IMR-90 (cell line): ENCODE measurements around the gene DDX24. TPM values are rescaled to one million over a fixed set of nuclear protein-coding genes. Genes with fewer than 3 reads are reported as not detected.

ENCODE experiments used
- ATAC-seq: fragments of 200-7000 bp; cut with Tn5 transposase; 2 replicates; pipeline ENCODE4 v1.9.1; 2020; ENCODE audit warnings: low read depth, mild to moderate bottlenecking, moderate library complexity
- BruUV-seq: library from RNA; stranded (reverse); fragments of 400-500 nt; replicated peaks from 2 replicates; lab custom pipeline; 2021; lab: Mats Ljungman, UMichigan
- CTCF ChIA-PET: fragments of 300-600 bp; formaldehyde crosslinking; extraction: SDS; loops from one replicate; lab custom pipeline; 2021; ENCODE audit warnings: antibody characterized with exemption; lab: Yijun Ruan, JAX
- POLR2A ChIA-PET: fragments of 300-600 bp; sonication (Branson Sonifier 250); formaldehyde crosslinking; loops from one replicate; lab custom pipeline; 2022; ENCODE audit warnings: antibody characterized with exemption; ENCODE audit not compliant: unreplicated experiment; lab: Charles Lee
- DNase-seq: peaks from one replicate; pipeline ENCODE4 v3.0.0; 2013
- H2AFZ ChIP-seq: replicated peaks from 2 replicates; pipeline ENCODE3; 2013; ENCODE audit warnings: low read length, mild to moderate bottlenecking; ENCODE audit not compliant: poor library complexity
- H2AK5ac ChIP-seq: 2 replicates; pipeline ENCODE4 v1.6.1; 2013; ENCODE audit warnings: low read depth, low read length, inconsistent platforms
- H2AK9ac ChIP-seq: replicated peaks from 2 replicates; pipeline ENCODE3; 2013; ENCODE audit warnings: mild to moderate bottlenecking, low read depth, low read length, moderate library complexity; ENCODE audit not compliant: poor library complexity
- H2BK120ac ChIP-seq: 2 replicates; pipeline ENCODE4 v1.6.1; 2013; ENCODE audit warnings: low read depth, low read length, inconsistent platforms
- H2BK15ac ChIP-seq: 3 replicates; pipeline ENCODE4 v1.6.1; 2013; ENCODE audit warnings: low read depth, low read length, inconsistent platforms
- H2BK20ac ChIP-seq: 2 replicates; pipeline ENCODE4 v1.6.1; 2013; ENCODE audit warnings: low read depth, mild to moderate bottlenecking, inconsistent platforms, low read length, moderate library complexity
- H2BK5ac ChIP-seq: 2 replicates; pipeline ENCODE4 v1.6.1; 2013; ENCODE audit warnings: mild to moderate bottlenecking, low read depth, low read length, inconsistent platforms; ENCODE audit not compliant: poor library complexity, severe bottlenecking
- H3K14ac ChIP-seq: replicated peaks from 2 replicates; pipeline ENCODE4 v1.6.1; 2013; ENCODE audit warnings: low read depth, low read length, inconsistent platforms
- H3K18ac ChIP-seq: 2 replicates; pipeline ENCODE4 v1.6.1; 2013; ENCODE audit warnings: low read depth, low read length, control low read depth
- H3K23ac ChIP-seq: 2 replicates; pipeline ENCODE4 v1.6.1; 2013; ENCODE audit warnings: low read depth, low read length, inconsistent platforms
- H3K27ac ChIP-seq: 2 replicates; pipeline ENCODE4 v1.5.1; 2013; ENCODE audit warnings: mild to moderate bottlenecking, control low read depth, low read length; ENCODE audit not compliant: insufficient read depth
- H3K27me3 ChIP-seq: 2 replicates; pipeline ENCODE4 v1.6.1; 2013; ENCODE audit warnings: low read length; ENCODE audit not compliant: control insufficient read depth, insufficient read depth
- H3K36me3 ChIP-seq: 2 replicates; pipeline ENCODE4 v1.6.1; 2013; ENCODE audit warnings: low read length, mixed read lengths; ENCODE audit not compliant: control insufficient read depth, insufficient read depth
- H3K4ac ChIP-seq: 2 replicates; pipeline ENCODE4 v1.6.1; 2013; ENCODE audit warnings: low read depth, low read length, inconsistent platforms
- H3K4me1 ChIP-seq: 2 replicates; pipeline ENCODE4 v1.6.1; 2013; ENCODE audit warnings: low read length, mixed read lengths; ENCODE audit not compliant: control insufficient read depth, insufficient read depth
- H3K4me2 ChIP-seq: 2 replicates; pipeline ENCODE4 v1.6.1; 2013; ENCODE audit warnings: low read depth, mild to moderate bottlenecking, control low read depth, low read length, moderate library complexity
- H3K4me3 ChIP-seq: 2 replicates; pipeline ENCODE4 v1.5.1; 2013; ENCODE audit warnings: low read depth, mild to moderate bottlenecking, control low read depth, low read length, moderate library complexity; ENCODE audit not compliant: insufficient read depth
- H3K56ac ChIP-seq: 2 replicates; pipeline ENCODE4 v1.6.1; 2013; ENCODE audit warnings: low read length, inconsistent platforms; ENCODE audit not compliant: insufficient read depth; ENCODE audit errors: extremely low read depth
- H3K79me1 ChIP-seq, 2 experiments: 2 replicates each; pipeline ENCODE4 v1.6.1; 2013; ENCODE audit warnings: low read length in 2 of 2, inconsistent platforms in 1 of 2, low read depth in 1 of 2
- H3K9ac ChIP-seq: 2 replicates; pipeline ENCODE4 v1.6.1; 2013; ENCODE audit warnings: low read depth, low read length, control low read depth
- H3K9me1 ChIP-seq: 2 replicates; pipeline ENCODE4 v1.6.1; 2013; ENCODE audit warnings: low read length, inconsistent platforms; ENCODE audit not compliant: insufficient read depth
- H3K9me3 ChIP-seq: 2 replicates; pipeline ENCODE4 v1.6.1; 2013; ENCODE audit warnings: low read length; ENCODE audit not compliant: control insufficient read depth, insufficient read depth
- H4K20me1 ChIP-seq: 2 replicates; pipeline ENCODE4 v1.6.1; 2013; ENCODE audit warnings: low read length, inconsistent platforms; ENCODE audit not compliant: insufficient read depth
- H4K5ac ChIP-seq: 2 replicates; pipeline ENCODE4 v1.6.1; 2013; ENCODE audit warnings: mild to moderate bottlenecking, low read depth, low read length, control low read depth
- H4K8ac ChIP-seq, 2 experiments: 2 replicates each; pipeline ENCODE4 v1.6.1; 2013; ENCODE audit warnings: low read depth in 2 of 2, low read length in 2 of 2, control low read depth in 1 of 2, inconsistent platforms in 1 of 2
- H4K91ac ChIP-seq: 2 replicates; pipeline ENCODE4 v1.6.1; 2013; ENCODE audit warnings: low read depth, low read length, inconsistent platforms; ENCODE audit not compliant: insufficient read depth
- CHD1 ChIP-seq: IDR thresholded peaks from 2 replicates; pipeline ENCODE4 v1.6.1; 2012; ENCODE audit warnings: low read depth, low read length, improper control_type of control experiment
- FOS ChIP-seq: fragments of 150-350 bp; IDR thresholded peaks from 2 replicates; pipeline ENCODE4 v1.6.1; 2016; ENCODE audit warnings: low read depth, low read length
- MXI1 ChIP-seq: IDR thresholded peaks from 2 replicates; pipeline ENCODE4 v1.6.1; 2012; ENCODE audit warnings: low read depth, mild to moderate bottlenecking, low read length, moderate library complexity, borderline replicate concordance
- WGBS, 2 experiments: methylation state at CpG; one replicate each; pipeline versions ENCODE4 v1.1.5 to v1.1.7; 2013; ENCODE audit warnings: missing lambda C conversion rate in 2 of 2; ENCODE audit not compliant: insufficient read length in 1 of 2; ENCODE audit errors: extremely low coverage in 2 of 2; 5-methylcytosine and 5-hydroxymethylcytosine counted together
- dilution Hi-C: fragments of 300-500 bp; cut with HindIII; formaldehyde crosslinking; loops from one replicate; pipeline ENCODE4 v1.14.3; 2018; ENCODE audit warnings: low sequenced_read_pairs; ENCODE audit not compliant: unreplicated experiment
- in situ Hi-C: fragments of 300-500 bp; cut with MboI; formaldehyde crosslinking; loops from 3 replicates; pipeline ENCODE4 v1.14.3; 2019; ENCODE audit warnings: low sequenced_read_pairs, inconsistent platforms, mixed read lengths
- intact Hi-C: fragments of 100-400 bp; cut with micrococcal nuclease; formaldehyde crosslinking; loops from 2 replicates; pipeline ENCODE4 v1.10.0; 2022
- polyA plus RNA-seq, 3 experiments: library from polyadenylated mRNA; depleted of rRNA; stranded (reverse); fragments of >200 nt; gene quantifications; 2 replicates each; pipeline ENCODE4 v1.2.3, GENCODE V29; 2012; ENCODE audit warnings: low replicate concordance in 1 of 3
- total RNA-seq: library from RNA; depleted of rRNA; stranded (reverse); fragments of >200 nt; gene quantifications from 2 replicates; pipeline ENCODE4 v1.2.3, GENCODE V29; 2012

DDX24 gene
- total and polyA plus RNA-seq, 2 of the 4 experiments (the other 2 are of a cell fraction) = 134 to 155 TPM

DNA sequence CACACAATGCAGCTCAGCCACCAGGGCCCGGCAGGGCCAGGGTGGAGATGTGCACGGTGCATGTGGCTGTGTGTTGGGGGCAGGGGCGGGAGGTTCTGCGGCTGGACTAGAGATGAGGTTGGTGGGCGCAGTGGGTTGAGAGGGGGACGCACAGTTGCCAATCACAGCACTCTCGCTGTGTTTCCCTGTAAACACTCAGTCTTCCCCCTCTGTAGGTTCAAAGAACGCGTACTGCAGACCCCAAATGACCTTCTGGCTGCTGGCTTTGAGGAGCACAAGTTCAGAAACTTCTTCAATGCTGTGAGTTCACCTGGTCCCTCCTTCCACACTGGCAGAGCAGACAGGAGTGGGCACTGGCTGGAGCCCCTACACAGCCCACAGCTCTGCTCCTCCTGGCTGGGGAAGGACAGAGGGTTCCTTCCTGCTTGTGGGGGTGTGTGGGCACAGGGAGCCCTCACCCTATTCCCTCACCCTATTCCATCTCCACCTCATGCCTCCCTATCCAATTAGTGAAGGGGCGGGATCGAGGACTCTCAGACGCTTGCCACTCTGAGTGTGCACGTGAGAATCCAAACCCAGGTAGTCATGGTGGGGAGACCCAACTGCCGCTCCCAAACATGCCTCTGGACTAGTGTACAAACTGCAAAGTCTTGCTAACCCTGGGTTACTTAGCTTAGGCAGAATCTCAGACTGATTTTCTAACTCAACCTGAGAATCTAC lies 37.1 kb downstream of the DDX24 start:
- H3K14ac ChIP-seq = no peak overlapping the region
- H4K20me1 ChIP-seq = no peaks in the 10 kb centered on the region; the same call in 1 of the 2 replicates
- H2AK5ac ChIP-seq = no peak overlapping the region
- no peaks in the 10 kb centered on the region for H3K9me3 ChIP-seq
- H4K5ac ChIP-seq = no peak overlapping the region
- no peak overlapping the region for H3K18ac ChIP-seq
- WGBS, 2 experiments = 92% methylated on average over 7 of the region's 14 CpGs; no CpG with 5 or more reads in 1 of the 2 experiments
- TF ChIP-seq MXI1 = no peak
- TF ChIP-seq CHD1 = no peak
- TF ChIP-seq FOS = no peak
- H2BK20ac ChIP-seq = no peak overlapping the region
- H3K4me3 ChIP-seq = no peak overlapping the region
- H3K9me1 ChIP-seq = no peaks in the 10 kb centered on the region
- peaks cover 9% of the 10 kb centered on the region for H3K4me1 ChIP-seq
- no TSS peak for BruUV-seq
- no peak for DNase-seq
- no peak overlapping the region for H3K4me2 ChIP-seq
- H3K56ac ChIP-seq = no peak overlapping the region
- no peak for ATAC-seq
- dilution Hi-C loops (no loop called here), intact Hi-C loops (no loop called here), in situ Hi-C loops (no loop called here)
- H2AK9ac ChIP-seq = peak overlapping the region; percentile 10
- POLR2A ChIA-PET = no interaction called here
- no peak overlapping the region for H2BK120ac ChIP-seq
- H3K4ac ChIP-seq = no peak overlapping the region
- H3K27me3 ChIP-seq = no peaks in the 10 kb centered on the region
- no peak overlapping the region for H2AFZ ChIP-seq
- H2BK5ac ChIP-seq = no peak overlapping the region
- CTCF ChIA-PET = interaction anchor here (1.4 kb wide), 1 partner anchor 93 kb away, joined by 3 read pairs; no protein-coding TSS in a partner anchor
- H2BK15ac ChIP-seq = no peak overlapping the region
- peaks cover 40% of the 10 kb centered on the region for H3K36me3 ChIP-seq
- no peak overlapping the region for H4K8ac ChIP-seq
- H3K27ac ChIP-seq = no peak overlapping the region
- H4K91ac ChIP-seq = no peak overlapping the region
- H3K79me1 ChIP-seq = peaks cover 0 to 6% of the 10 kb centered on the region in 2 experiments; a peak in 1 of 4 replicates
- no peak overlapping the region for H3K23ac ChIP-seq
- no peak overlapping the region for H3K9ac ChIP-seq
